NCI-H524 treated with DMSO at 0.1 percent for 48 hours (cell line): ENCODE data around the gene SORL1-AS1.
"Not testable (repeated sequence)": the region's sequence is repeated elsewhere in the genome, so short reads cannot be mapped to it uniquely, and the experiment has no call there.

Experiments
- DNase-seq: peaks from one replicate; lab custom pipeline; 2025; lab: John Stamatoyannopoulos, UW

The SORL1-AS1 gene

DNA sequence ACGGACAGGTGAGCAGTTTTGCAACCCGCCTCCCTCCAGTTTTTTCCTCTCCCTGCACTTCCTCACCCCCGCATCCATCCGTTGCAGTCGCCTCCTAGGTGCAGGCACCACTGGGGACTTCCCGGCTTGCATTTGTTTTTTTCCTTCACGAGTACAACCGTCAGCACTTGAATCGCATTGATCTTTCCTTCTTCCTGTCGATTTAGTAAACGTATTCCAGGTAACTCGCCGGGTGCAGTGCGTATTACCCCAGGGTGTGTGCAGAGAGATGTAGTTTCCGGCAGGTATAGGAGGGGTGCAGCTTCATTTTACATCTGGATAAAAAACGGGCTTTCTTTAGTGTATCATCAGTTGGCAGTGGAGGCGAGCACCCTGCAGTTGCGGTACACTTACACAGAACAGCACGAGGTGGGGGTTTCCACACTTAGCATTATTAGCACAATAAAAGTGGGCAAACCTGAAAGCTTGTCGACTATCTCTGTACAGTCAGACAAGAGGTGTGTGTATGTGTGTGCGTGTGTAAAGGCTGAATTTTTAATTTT is at the start of gene SORL1-AS1:
TSS of gene SORL1-AS1 (minus strand) at position 359 of the 542 bp plus-strand sequence.
- no peak for DNase-seq

GRCh38 chr11:121500717-121501116 is 48.0 kb upstream of the SORL1-AS1 start:
- DNase-seq: no peak

DNA sequence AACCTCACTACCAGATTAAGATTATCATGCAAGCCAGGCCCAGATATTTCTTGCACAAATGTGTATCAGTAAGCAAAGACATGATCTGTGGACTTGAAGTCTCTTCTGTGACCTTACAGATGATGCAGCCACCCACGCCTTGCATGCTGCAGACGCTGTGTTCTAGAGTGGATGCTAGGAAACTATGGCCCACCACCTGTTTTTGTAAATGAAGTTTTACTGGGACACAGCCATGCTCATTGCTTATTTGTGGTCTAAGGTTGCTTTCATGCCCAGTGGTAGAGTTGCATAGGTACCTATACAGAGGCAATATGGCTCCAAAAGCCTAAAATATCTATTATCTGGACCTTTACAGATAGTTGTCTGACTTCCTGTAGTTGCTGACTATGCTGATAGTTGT is 47.5 kb upstream of the SORL1-AS1 start:
- DNase-seq: no peak

DNA sequence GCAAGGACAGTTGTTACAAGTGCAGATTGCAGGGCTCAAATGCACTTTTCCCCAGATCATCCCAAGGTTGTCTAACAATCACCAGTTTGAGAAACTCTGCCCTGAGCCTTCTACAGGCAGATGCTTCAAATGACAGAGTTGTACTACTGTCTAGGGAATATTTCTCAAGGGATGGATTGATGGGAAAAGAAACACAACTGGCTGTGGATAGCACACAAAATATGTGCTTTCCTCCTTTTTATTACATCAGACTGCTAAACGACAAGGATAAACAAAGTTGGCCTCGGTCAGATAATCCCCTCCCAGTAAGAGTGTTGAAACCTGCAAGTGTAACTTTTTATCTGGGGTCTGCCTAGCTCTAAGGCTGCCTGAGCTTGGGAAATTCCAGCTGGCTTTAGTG is 46.6 kb upstream of the SORL1-AS1 start:
- no peak for DNase-seq

- DNase-seq: peak; percentile 80
Measured at GRCh38 chr11:121497176-121497998, 44.6 kb upstream of the SORL1-AS1 start.

- DNase-seq: no peak
Measured at GRCh38 chr11:121494355-121495099, 41.8 kb upstream of the SORL1-AS1 start.

GRCh38 chr11:121489823-121490222 is 37.1 kb upstream of the SORL1-AS1 start:
- no peak for DNase-seq

GRCh38 chr11:121488641-121489040 is 35.9 kb upstream of the SORL1-AS1 start:
- DNase-seq: no peak

GRCh38 chr11:121488170-121488569 is 35.4 kb upstream of the SORL1-AS1 start:
- no peak for DNase-seq

DNA sequence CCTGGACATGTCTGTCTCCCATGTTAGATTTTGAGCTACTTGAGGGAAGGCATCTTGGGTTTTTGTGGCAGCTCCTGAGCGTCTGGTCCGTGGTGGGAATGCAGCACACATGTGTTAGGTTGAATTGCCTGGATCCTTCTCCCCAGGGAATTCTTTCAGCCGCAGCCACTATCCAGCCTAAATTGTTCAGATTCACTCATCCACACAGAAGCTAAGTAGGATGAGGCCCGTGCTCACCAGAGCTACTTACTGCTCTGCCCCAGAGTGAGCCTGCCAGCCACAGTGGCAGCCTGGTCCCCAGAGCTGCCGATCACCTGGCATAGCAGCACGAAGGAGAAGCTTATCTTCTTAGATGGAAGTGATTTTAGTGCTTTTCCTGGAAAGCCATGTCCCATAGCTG is 34.4 kb upstream of the SORL1-AS1 start:
- DNase-seq: no peak

- no peak for DNase-seq
Measured at GRCh38 chr11:121486054-121486453, 33.3 kb upstream of the SORL1-AS1 start.

DNA sequence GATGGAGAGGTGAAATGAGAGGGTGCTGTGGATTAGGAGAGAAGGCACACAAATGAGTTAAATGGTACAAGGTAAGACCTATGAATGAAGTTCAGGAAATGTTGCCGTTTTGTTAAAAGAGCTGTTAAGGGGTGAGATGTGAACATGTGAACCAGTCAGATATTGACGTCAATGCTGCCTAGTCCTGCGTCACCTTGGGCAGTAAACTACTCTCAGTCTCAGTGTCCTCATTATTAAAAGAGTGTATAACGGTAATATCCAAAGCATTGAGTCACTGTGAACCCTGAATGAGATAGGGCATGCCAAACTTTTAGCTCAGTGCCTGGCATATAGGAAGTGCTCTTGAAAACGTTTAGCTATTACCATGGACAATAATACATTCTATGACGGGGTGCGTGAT is 32.4 kb upstream of the SORL1-AS1 start:
- DNase-seq: no peak

DNA sequence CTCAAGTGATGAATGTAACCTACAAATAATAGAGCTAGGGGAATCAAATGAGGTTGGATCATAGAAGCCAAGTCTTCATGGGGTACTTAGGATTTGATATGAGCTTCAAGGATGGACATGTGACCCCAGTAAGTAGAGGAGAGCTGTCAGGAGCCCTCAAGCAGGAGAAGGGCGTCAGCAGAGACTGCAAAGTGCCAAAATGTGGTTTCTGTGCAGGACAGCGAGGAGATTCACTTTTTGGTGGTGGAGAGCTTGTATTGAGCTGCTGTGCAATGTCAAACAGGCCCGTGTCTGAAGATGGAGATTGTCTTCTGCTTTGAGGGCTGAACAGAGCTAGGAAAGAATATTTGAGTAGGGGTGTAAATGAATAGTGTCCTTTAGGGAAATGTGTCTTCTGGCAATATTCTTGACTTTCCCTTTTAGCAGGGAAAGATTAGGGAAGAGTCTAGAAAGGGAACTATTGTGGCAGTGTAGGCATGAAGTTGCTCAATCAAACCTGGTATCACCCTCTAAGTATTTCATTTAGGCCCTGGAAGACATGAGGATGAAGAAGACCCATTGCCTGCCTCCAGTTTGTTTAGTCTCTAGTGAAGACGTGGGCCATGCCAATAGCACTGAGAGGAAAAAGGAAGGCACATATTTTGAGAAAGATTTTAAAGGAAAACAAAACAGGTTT is 31.2 kb upstream of the SORL1-AS1 start:
- DNase-seq: no peak

- DNase-seq: no peak
Measured at GRCh38 chr11:121482231-121483129, 29.7 kb upstream of the SORL1-AS1 start.

GRCh38 chr11:121481484-121482230 is 28.9 kb upstream of the SORL1-AS1 start:
- DNase-seq: not testable (repeated sequence)

GRCh38 chr11:121479698-121480238 is 27.0 kb upstream of the SORL1-AS1 start:
- no peak for DNase-seq

- no peak for DNase-seq
Measured at GRCh38 chr11:121478895-121479697, 26.3 kb upstream of the SORL1-AS1 start.

DNA sequence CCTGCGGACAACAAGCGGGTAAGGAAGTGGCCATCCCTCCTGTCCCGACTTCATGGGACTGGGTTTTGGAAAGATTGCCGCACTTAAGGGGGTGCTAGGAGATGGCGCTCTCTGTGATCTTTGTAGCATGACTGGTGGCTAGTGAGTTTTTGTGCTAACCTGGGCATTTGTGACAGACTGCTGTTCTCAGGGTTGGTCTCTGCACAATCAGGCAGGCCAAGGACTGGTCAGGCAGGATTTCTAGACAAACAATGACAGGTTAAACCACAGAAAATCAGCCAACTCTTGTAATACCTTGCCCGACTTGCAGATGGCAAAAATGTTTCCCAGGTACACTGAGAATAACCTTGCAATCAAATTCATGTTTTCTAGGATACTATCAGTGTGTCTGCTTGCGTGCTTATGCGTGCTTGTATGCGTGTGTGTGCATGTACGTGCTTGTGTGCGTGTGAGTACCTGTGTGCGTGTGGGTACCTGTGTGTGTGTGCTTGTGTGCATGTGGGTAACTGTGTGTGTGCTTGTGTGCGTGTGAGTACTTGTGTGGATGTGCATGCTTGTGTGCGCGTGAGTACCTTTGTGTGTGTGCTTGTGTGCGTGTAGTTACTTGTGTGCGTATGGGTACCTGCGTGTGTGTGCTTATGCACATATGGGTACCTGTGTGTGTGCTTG is 25.6 kb upstream of the SORL1-AS1 start:
- no peak for DNase-seq
